CD8-positive, alpha-beta memory T cell (primary cell): ENCODE measurements around the gene MRPL39. TPM values are rescaled to one million over a fixed set of nuclear protein-coding genes. Genes with fewer than 3 reads are reported as not detected.

Experiments used
- CTCF ChIA-PET: fragments of 350-600 bp; sonication (Branson Sonifier 250); formaldehyde crosslinking; loops from one replicate; lab custom pipeline; 2021; ENCODE audit warnings: antibody characterized with exemption; lab: Charles Lee
- POLR2A ChIA-PET: fragments of 350-600 bp; sonication (Branson Sonifier 250); formaldehyde crosslinking; loops from one replicate; lab custom pipeline; 2021; ENCODE audit warnings: antibody characterized with exemption; lab: Charles Lee
- DNase-seq, 5 donors: peaks; one replicate each; pipeline versions ENCODE4 v3.0.0 to v3.0.0-alpha.2; 2020 to 2022; ENCODE audit warnings: mixed read lengths in 1 of 5
- H3K27ac ChIP-seq: one replicate; pipeline ENCODE4 v1.7.0; 2013; ENCODE audit warnings: low read depth, mild to moderate bottlenecking, low read length, moderate library complexity
- H3K27me3 ChIP-seq: 2 replicates; pipeline ENCODE4 v1.7.0; 2013; ENCODE audit warnings: low read length, mild to moderate bottlenecking; ENCODE audit not compliant: insufficient read depth, poor library complexity, severe bottlenecking
- H3K36me3 ChIP-seq: 2 replicates; pipeline ENCODE4 v1.7.0; 2013; ENCODE audit warnings: mild to moderate bottlenecking, low read length, moderate library complexity; ENCODE audit not compliant: insufficient read depth
- H3K4me1 ChIP-seq: 2 replicates; pipeline ENCODE4 v1.7.0; 2013; ENCODE audit warnings: mild to moderate bottlenecking, low read length, moderate library complexity; ENCODE audit not compliant: insufficient read depth
- H3K4me3 ChIP-seq: 2 replicates; pipeline ENCODE4 v1.7.0; 2013; ENCODE audit warnings: mild to moderate bottlenecking, low read length
- H3K9me3 ChIP-seq: 2 replicates; pipeline ENCODE4 v1.7.0; 2013; ENCODE audit warnings: mild to moderate bottlenecking, low read length
- H3K27ac Mint-ChIP-seq, 8 donors: one replicate each; pipeline ENCODE4 v1.8.0; 2020 to 2021; ENCODE audit warnings: mixed read lengths in 8 of 8, mild to moderate bottlenecking in 6 of 8, inconsistent platforms in 3 of 8, moderate library complexity in 3 of 8
- H3K27me3 Mint-ChIP-seq, 2 donors: one replicate each; pipeline ENCODE4 v1.8.0; 2020 to 2021; ENCODE audit warnings: mixed read lengths in 2 of 2, mild to moderate bottlenecking in 1 of 2, moderate library complexity in 1 of 2
- H3K36me3 Mint-ChIP-seq, 3 donors: one replicate each; pipeline ENCODE4 v1.8.0; 2020 to 2021; ENCODE audit warnings: mixed read lengths in 3 of 3, inconsistent platforms in 1 of 3, mild to moderate bottlenecking in 1 of 3
- H3K4me1 Mint-ChIP-seq, 3 donors: one replicate each; pipeline ENCODE4 v1.8.0; 2020 to 2021; ENCODE audit warnings: mixed read lengths in 3 of 3, inconsistent platforms in 1 of 3, mild to moderate bottlenecking in 1 of 3
- H3K4me3 Mint-ChIP-seq, 7 donors: one replicate each; pipeline ENCODE4 v1.8.0; 2020 to 2021; ENCODE audit warnings: mixed read lengths in 7 of 7, mild to moderate bottlenecking in 6 of 7, moderate library complexity in 4 of 7, inconsistent platforms in 2 of 7
- H3K9me3 Mint-ChIP-seq, 5 donors: one replicate each; pipeline ENCODE4 v1.8.0; 2020 to 2022; ENCODE audit warnings: mixed read lengths in 5 of 5, mild to moderate bottlenecking in 3 of 5, moderate library complexity in 2 of 5, inconsistent platforms in 1 of 5
- polyA plus RNA-seq: library from polyadenylated mRNA; unstranded; fragments of 300-500 nt; fragmentation: Illumina TruSeq; gene quantifications from one replicate; pipeline ENCODE4 v1.2.3, GENCODE V29; 2021
- total RNA-seq, 2 experiments: library from RNA; stranded (reverse); gene quantifications; one replicate each; pipeline ENCODE4 v1.2.3, GENCODE V29; 2021

Gene MRPL39
- total and polyA plus RNA-seq, 3 experiments from 2014 or later: 39.3 to 85.5 (median 81.1) TPM

DNA sequence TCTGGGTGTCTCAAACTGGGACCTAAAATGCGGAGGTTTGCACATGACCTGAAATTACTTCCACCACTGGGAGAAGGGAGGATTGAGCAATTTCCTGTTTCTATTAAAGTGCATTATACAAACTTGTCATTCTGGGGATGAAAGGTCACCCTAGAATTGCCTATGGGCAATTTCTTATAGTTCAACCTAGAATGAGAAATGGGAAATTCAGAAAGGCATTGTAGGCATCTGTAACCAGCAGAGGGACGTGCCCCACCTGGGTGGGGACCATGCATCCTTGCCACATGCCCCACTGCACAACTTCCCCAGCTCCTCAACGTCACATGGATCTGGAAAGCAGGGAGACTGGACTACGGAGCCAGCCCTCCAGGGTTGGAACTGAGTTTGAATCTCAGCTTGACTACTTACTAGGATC lies 47.0 kb downstream of the MRPL39 start:
- DNase-seq: no peak
- Histone ChIP-seq H3K4me1 (peaks cover 34% of the 10 kb centered on the region), H3K9me3 (no peaks in the 10 kb centered on the region), H3K4me3 (no peak overlapping the region), H3K27ac (no peak overlapping the region), H3K27me3 (no peaks in the 10 kb centered on the region), H3K36me3 (no peaks in the 10 kb centered on the region)
- Mint-ChIP-seq H3K27ac (peak overlapping the region in 3 of 8 donors; percentile 8 to 89 (median 40)), H3K9me3 (no peaks in the 10 kb centered on the region), H3K4me3 (peak overlapping the region in 4 of 7 donors; percentile 28 to 98 (median 71)), H3K27me3 (peaks cover 0 to 3% of the 10 kb centered on the region in 2 donors), H3K36me3 (peaks cover 0 to 4% (median 0%) of the 10 kb centered on the region in 3 donors), H3K4me1 (peaks cover 44 to 54% (median 52%) of the 10 kb centered on the region in 3 donors)
- ChIA-PET CTCF (interaction anchor here (0.8 kb wide), 1 partner anchor 48 kb away, joined by 3 read pairs; no protein-coding TSS in a partner anchor), POLR2A (no interaction called here)

- peaks cover 32% of the 10 kb centered on the region for H3K4me1 ChIP-seq
- no peak for DNase-seq
- no peak overlapping the region for H3K4me3 ChIP-seq
- H3K9me3 ChIP-seq: no peaks in the 10 kb centered on the region
- no peaks in the 10 kb centered on the region for H3K36me3 ChIP-seq
- Mint-ChIP-seq H3K27ac (peak overlapping the region in 3 of 8 donors; percentile 4 to 89 (median 5)), H3K4me3 (peak overlapping the region in 2 of 7 donors; percentile 52 to 90), H3K36me3 (peaks cover 0 to 4% (median 0%) of the 10 kb centered on the region in 3 donors), H3K27me3 (peaks cover 0 to 3% of the 10 kb centered on the region in 2 donors), H3K9me3 (no peaks in the 10 kb centered on the region), H3K4me1 (peaks cover 39 to 49% (median 47%) of the 10 kb centered on the region in 3 donors)
- H3K27ac ChIP-seq: no peak overlapping the region
- POLR2A ChIA-PET: interaction anchor here (0.7 kb wide), 1 partner anchor 134 kb away, joined by 7 read pairs; no protein-coding TSS in a partner anchor
- CTCF ChIA-PET: interaction anchor here (0.8 kb wide), 1 partner anchor 49 kb away, joined by 3 read pairs; no protein-coding TSS in a partner anchor
- H3K27me3 ChIP-seq: no peaks in the 10 kb centered on the region
Observed at GRCh38 chr21:25559746-25560145, 47.5 kb downstream of the MRPL39 start.

DNA sequence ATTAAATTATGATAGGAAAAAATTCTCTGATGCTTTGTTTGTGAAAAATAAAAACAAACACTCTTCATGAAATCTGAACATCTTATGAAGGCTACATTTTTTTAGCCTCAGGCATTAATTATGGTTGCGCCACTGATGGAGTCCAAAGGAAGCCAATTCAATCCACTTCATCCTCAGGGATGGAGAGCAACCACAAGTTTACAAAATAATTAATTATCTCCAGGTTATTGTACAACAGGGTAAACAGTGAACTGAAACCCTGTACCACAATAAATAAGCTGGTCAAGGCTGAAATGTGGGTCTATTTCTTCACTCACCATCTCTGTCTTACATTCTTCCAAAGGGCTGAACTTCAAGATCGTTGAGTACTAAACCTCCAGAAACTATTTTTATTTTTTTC lies 49.2 kb downstream of the MRPL39 start:
- Mint-ChIP-seq H3K9me3 (no peaks in the 10 kb centered on the region), H3K27me3 (no peaks in the 10 kb centered on the region), H3K36me3 (peaks cover 0 to 4% (median 0%) of the 10 kb centered on the region in 3 donors), H3K4me3 (peak overlapping the region in 1 of 7 donors; percentile 58), H3K4me1 (peaks cover 23 to 32% (median 30%) of the 10 kb centered on the region in 3 donors), H3K27ac (peak overlapping the region in 1 of 8 donors; percentile 6)
- H3K27ac ChIP-seq: no peak overlapping the region
- peaks cover 16% of the 10 kb centered on the region for H3K4me1 ChIP-seq
- H3K36me3 ChIP-seq: no peaks in the 10 kb centered on the region
- H3K4me3 ChIP-seq: no peak overlapping the region
- no peaks in the 10 kb centered on the region for H3K9me3 ChIP-seq
- POLR2A ChIA-PET: no interaction called here
- CTCF ChIA-PET: no interaction called here
- no peaks in the 10 kb centered on the region for H3K27me3 ChIP-seq
- DNase-seq: no peak

- Mint-ChIP-seq H3K27me3 (no peaks in the 10 kb centered on the region), H3K9me3 (no peaks in the 10 kb centered on the region), H3K4me3 (peak overlapping the region in 1 of 7 donors; percentile 3), H3K27ac (peak overlapping the region in 1 of 8 donors; percentile 40), H3K36me3 (peaks cover 0 to 3% (median 0%) of the 10 kb centered on the region in 3 donors), H3K4me1 (peaks cover 15 to 23% (median 22%) of the 10 kb centered on the region in 3 donors)
- ChIA-PET CTCF (no interaction called here), POLR2A (interaction anchor here (0.7 kb wide), 1 partner anchor 15 kb away, joined by 3 read pairs; no protein-coding TSS in a partner anchor)
- no peaks in the 10 kb centered on the region for H3K27me3 ChIP-seq
- peaks cover 8% of the 10 kb centered on the region for H3K4me1 ChIP-seq
- H3K27ac ChIP-seq: no peak overlapping the region
- no peak for DNase-seq
- H3K4me3 ChIP-seq: no peak overlapping the region
- no peaks in the 10 kb centered on the region for H3K9me3 ChIP-seq
- no peaks in the 10 kb centered on the region for H3K36me3 ChIP-seq
Observed at GRCh38 chr21:25557180-25557579, 50.1 kb downstream of the MRPL39 start.

DNA sequence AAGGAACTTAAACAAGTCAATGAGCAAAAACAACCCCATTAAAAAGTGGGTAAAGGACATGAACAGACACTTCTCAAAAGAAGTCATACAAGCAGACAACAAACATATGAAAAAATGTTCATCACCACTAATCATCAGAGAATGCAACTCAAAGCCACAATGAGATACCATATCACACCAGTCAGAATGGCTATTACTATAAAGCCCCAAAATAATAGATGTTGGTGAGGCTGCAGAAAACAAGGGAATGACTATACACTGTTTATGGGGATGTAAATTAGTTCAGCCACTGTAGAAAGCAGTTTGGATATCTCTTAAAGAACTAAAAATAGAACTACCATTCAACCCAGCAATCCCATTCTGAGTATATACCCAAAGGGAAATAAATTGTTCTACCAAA lies 51.2 kb downstream of the MRPL39 start:
- no peaks in the 10 kb centered on the region for H3K9me3 ChIP-seq
- H3K36me3 ChIP-seq: no peaks in the 10 kb centered on the region
- H3K36me3 Mint-ChIP-seq: no peaks in the 10 kb centered on the region
- no peaks in the 10 kb centered on the region for H3K9me3 Mint-ChIP-seq
- H3K4me3 Mint-ChIP-seq: no peak overlapping the region
- H3K4me3 ChIP-seq: no peak overlapping the region
- H3K4me1 ChIP-seq: peaks cover 3% of the 10 kb centered on the region
- no peak overlapping the region for H3K27ac Mint-ChIP-seq
- peaks cover 11 to 16% (median 15%) of the 10 kb centered on the region in 3 donors for H3K4me1 Mint-ChIP-seq
- no peak for DNase-seq
- no peak overlapping the region for H3K27ac ChIP-seq
- CTCF ChIA-PET: no interaction called here
- POLR2A ChIA-PET: no interaction called here
- H3K27me3 Mint-ChIP-seq: no peaks in the 10 kb centered on the region
- no peaks in the 10 kb centered on the region for H3K27me3 ChIP-seq

DNA sequence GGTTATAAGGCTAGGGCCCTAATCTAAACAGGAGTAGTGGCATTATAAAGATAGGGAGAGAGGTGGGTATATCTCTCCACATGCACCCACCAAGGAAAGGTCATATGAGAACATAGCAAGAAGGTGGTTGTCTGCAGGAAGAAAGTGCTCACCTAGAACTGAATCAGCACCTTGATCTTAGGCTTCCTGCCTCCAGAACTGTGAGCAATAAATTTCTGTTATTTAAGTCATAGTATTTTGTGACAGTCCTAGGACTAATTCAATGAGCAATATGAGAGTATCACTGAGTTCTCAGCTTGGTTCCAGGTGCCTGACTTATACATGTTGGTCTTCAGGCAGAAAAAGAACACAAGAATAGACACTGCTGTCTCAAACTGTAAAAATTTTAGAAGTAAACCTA lies 51.8 kb downstream of the MRPL39 start:
- POLR2A ChIA-PET: no interaction called here
- H3K4me1 Mint-ChIP-seq: peaks cover 5 to 10% (median 9%) of the 10 kb centered on the region in 3 donors
- H3K27ac Mint-ChIP-seq: no peak overlapping the region

GRCh38 chr21:25552856-25553255 lies 54.4 kb downstream of the MRPL39 start:
- Mint-ChIP-seq H3K4me1 (no peaks in the 10 kb centered on the region), H3K9me3 (no peaks in the 10 kb centered on the region), H3K27ac (no peak overlapping the region), H3K27me3 (peaks cover 0 to 1% of the 10 kb centered on the region in 2 donors), H3K4me3 (no peak overlapping the region), H3K36me3 (no peaks in the 10 kb centered on the region)
- no peak for DNase-seq
- no peaks in the 10 kb centered on the region for H3K4me1 ChIP-seq
- no peaks in the 10 kb centered on the region for H3K9me3 ChIP-seq
- ChIA-PET POLR2A (interaction anchor here (0.6 kb wide), 1 partner anchor 9 kb away, joined by 4 read pairs; no protein-coding TSS in a partner anchor), CTCF (interaction anchor here (2.7 kb wide), 1 partner anchor 10 kb away, joined by 7 read pairs; no protein-coding TSS in a partner anchor)
- H3K27ac ChIP-seq: no peak overlapping the region
- H3K36me3 ChIP-seq: no peaks in the 10 kb centered on the region
- no peaks in the 10 kb centered on the region for H3K27me3 ChIP-seq
- no peak overlapping the region for H3K4me3 ChIP-seq

More for the DNA sequence above, 51.8 kb downstream of the MRPL39 start:
- Histone ChIP-seq H3K4me1 (no peaks in the 10 kb centered on the region), H3K4me3 (no peak overlapping the region), H3K27ac (no peak overlapping the region), H3K9me3 (no peaks in the 10 kb centered on the region), H3K36me3 (no peaks in the 10 kb centered on the region), H3K27me3 (no peaks in the 10 kb centered on the region)
- DNase-seq: no peak
- H3K27me3 Mint-ChIP-seq: no peaks in the 10 kb centered on the region
- CTCF ChIA-PET: no interaction called here
- no peaks in the 10 kb centered on the region for H3K9me3 Mint-ChIP-seq
- H3K4me3 Mint-ChIP-seq: no peak overlapping the region
- no peaks in the 10 kb centered on the region for H3K36me3 Mint-ChIP-seq

DNA sequence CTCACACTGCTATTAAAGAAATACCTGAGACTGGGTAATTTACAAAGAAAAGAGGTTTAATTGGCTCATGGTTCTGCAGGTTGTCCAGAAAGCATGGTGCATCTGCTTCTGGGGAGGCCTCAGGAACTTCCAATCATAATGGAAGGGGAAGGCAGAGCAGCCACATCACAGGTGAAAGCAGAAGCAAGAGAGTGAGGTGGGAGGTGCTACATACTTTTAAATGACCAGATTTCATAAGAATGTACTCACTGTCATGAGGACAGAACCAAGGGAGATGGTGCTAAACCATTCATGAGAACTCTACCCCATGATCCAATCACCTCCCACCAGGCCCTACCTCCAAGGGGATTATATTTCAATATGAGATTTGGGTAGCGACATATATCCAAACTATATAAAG lies 55.7 kb downstream of the MRPL39 start:
- no peaks in the 10 kb centered on the region for H3K9me3 Mint-ChIP-seq
- H3K4me1 Mint-ChIP-seq: no peaks in the 10 kb centered on the region
- no peak for DNase-seq
- no peaks in the 10 kb centered on the region for H3K27me3 ChIP-seq
- POLR2A ChIA-PET: no interaction called here
- no peak overlapping the region for H3K4me3 ChIP-seq
- H3K4me1 ChIP-seq: no peaks in the 10 kb centered on the region
- no peaks in the 10 kb centered on the region for H3K9me3 ChIP-seq
- CTCF ChIA-PET: no interaction called here
- H3K27ac Mint-ChIP-seq: no peak overlapping the region
- no peak overlapping the region for H3K27ac ChIP-seq
- peaks cover 0 to 1% of the 10 kb centered on the region in 2 donors for H3K27me3 Mint-ChIP-seq
- no peak overlapping the region for H3K4me3 Mint-ChIP-seq
- no peaks in the 10 kb centered on the region for H3K36me3 ChIP-seq
- H3K36me3 Mint-ChIP-seq: no peaks in the 10 kb centered on the region
